ENCODE measurements around the gene MCTP1. TPM values are rescaled to one million over a fixed set of nuclear protein-coding genes. Genes with fewer than 3 reads are reported as not detected.

Gene MCTP1
- total and polyA plus RNA-seq, 2 of the 8 experiments (the other 6 are each of a cell fraction or from before 2014, with no cell fraction given), result 0.56 to 3.4 TPM

- TF ChIP-seq KDM5A (IDR thresholded peaks at IDR 0.05; ENCODE audit: low read length), result no peak
- no peak overlapping the region for H4K5ac ChIP-seq (ENCODE audit: insufficient read length, low read depth, low read length)
- H3K79me2 ChIP-seq (ENCODE audit: control insufficient read depth in 1 of 2, insufficient read depth in 2 of 2, low read length in 2 of 2), result no peaks in the 10 kb centered on the region
- no peak overlapping the region for H3K9ac ChIP-seq (replicated peaks in 1 of 4; ENCODE audit: extremely low read depth in 1 of 4, low read depth in 3 of 4, low read length in 3 of 4)
- ChIA-PET CTCF (ENCODE audit: partially characterized antibody) (no interaction called here), POLR2A (ENCODE audit: partially characterized antibody) (no interaction called here)
- H3K4ac ChIP-seq (replicated peaks; ENCODE audit: insufficient read length, low read depth, low read length), result no peak overlapping the region
- H2BK120ac ChIP-seq (replicated peaks; ENCODE audit: low read depth, low read length), result no peak overlapping the region
- H2AK5ac ChIP-seq (ENCODE audit: low read depth, low read length), result no peak overlapping the region
- H4K91ac ChIP-seq (replicated peaks; ENCODE audit: insufficient read length, low read length), result no peak overlapping the region
- H2BK12ac ChIP-seq (ENCODE audit: low read depth, low read length), result no peak overlapping the region
- H3K79me1 ChIP-seq (ENCODE audit: low read depth, low read length), result no peaks in the 10 kb centered on the region
- WGBS, 2 experiments (ENCODE audit: extremely low coverage in 1 of 2, insufficient coverage in 1 of 2, insufficient read length in 1 of 2, insufficient replicate concordance in 2 of 2, low coverage in 1 of 2, low lambda C conversion rate in 2 of 2, missing lambda C conversion rate in 1 of 2), result 78% methylated on average over 6 of the region's 6 CpGs; no CpG with 5 or more reads in 1 of the 2 experiments
- no peak overlapping the region for H2BK5ac ChIP-seq (ENCODE audit: low read depth, low read length)
- no peak overlapping the region for H2AFZ ChIP-seq (ENCODE audit: low read length)
- H3K36me3 ChIP-seq (ENCODE audit: control insufficient read depth in 2 of 4, insufficient read depth in 4 of 4, low read length in 3 of 4), result no peaks in the 10 kb centered on the region
- H2BK15ac ChIP-seq (ENCODE audit: low read length), result no peak overlapping the region
- no peaks in the 10 kb centered on the region for H3K23me2 ChIP-seq (ENCODE audit: low read depth, low read length)
- no peak overlapping the region for H2BK20ac ChIP-seq (ENCODE audit: low read length)
- FAIRE-seq (no peak), DNase-seq (ENCODE audit: low read depth in 1 of 2, low spot score in 2 of 2) (no peak)
- no peaks in the 10 kb centered on the region for H3K4me1 ChIP-seq (replicated peaks in 1 of 4; ENCODE audit: control insufficient read depth in 3 of 4, insufficient read depth in 4 of 4, low read length in 3 of 4)
- no peaks in the 10 kb centered on the region for H4K20me1 ChIP-seq (replicated peaks in 1 of 2; ENCODE audit: control insufficient read depth in 1 of 2, insufficient read depth in 2 of 2, low read length in 2 of 2)
- no peak overlapping the region for H3K4me3 ChIP-seq (ENCODE audit: extremely low read depth in 1 of 4, insufficient read depth in 2 of 4, low read depth in 3 of 4, low read length in 4 of 4)
- H4K8ac ChIP-seq (ENCODE audit: extremely low read depth, insufficient read depth, low read length), result no peak overlapping the region
- no peak overlapping the region for H3K27ac ChIP-seq (ENCODE audit: low read depth, low read length)
- H3K9me3 ChIP-seq (ENCODE audit: insufficient read depth in 2 of 2, low read depth in 1 of 2, low read length in 1 of 2), result no peaks in the 10 kb centered on the region; a peak in 1 of 4 replicates
- H3K56ac ChIP-seq (replicated peaks; ENCODE audit: insufficient read length, low read depth, low read length), result no peak overlapping the region
- H3K27me3 ChIP-seq (replicated peaks in 1 of 4; ENCODE audit: control insufficient read depth in 3 of 4, extremely low read depth in 1 of 4, insufficient read depth in 3 of 4, low read length in 3 of 4), result no peaks in the 10 kb centered on the region
- no peak overlapping the region for H3K14ac ChIP-seq (ENCODE audit: insufficient read length)
- H3K18ac ChIP-seq (ENCODE audit: extremely low read depth, low read length), result no peak overlapping the region
- no peak overlapping the region for H3K23ac ChIP-seq (ENCODE audit: insufficient read length)
- H3K4me2 ChIP-seq (ENCODE audit: insufficient read depth in 1 of 2, low read depth in 2 of 2, low read length in 2 of 2), result no peak overlapping the region
These were observed 356.0 kb downstream of the MCTP1 start for GRCh38 chr5:94928891-94929290.

Measured in H1 (cell line).